Neural progenitor cell (in vitro differentiated cells): ENCODE data around the gene KDM7A. TPM values are rescaled to one million over a fixed set of nuclear protein-coding genes. Genes with fewer than 3 reads are reported as not detected.
A peak's percentile ranks its signal among the peaks of the same experiment; 100 is the strongest.
"Not testable (repeated sequence)": the region's sequence is repeated elsewhere in the genome, so short reads cannot be mapped to it uniquely, and the experiment has no call there.

Source experiments
- DNase-seq: peaks from one replicate; pipeline ENCODE4 v3.0.0-alpha.2; 2016; ENCODE audit warnings: low spot score
- H2AFZ ChIP-seq: fragments of 200-600 bp; sonication (generic); replicated peaks from 2 replicates; pipeline ENCODE4 v1.6.1; 2016; ENCODE audit warnings: antibody characterized with exemption
- H3F3A ChIP-seq: fragments of 200-600 bp; sonication (generic); 2 replicates; pipeline ENCODE4 v1.6.1; 2016; ENCODE audit warnings: antibody characterized with exemption, low read depth
- H3K27ac ChIP-seq: fragments of 200-600 bp; sonication (generic); 2 replicates; pipeline ENCODE4 v1.5.1; 2016; ENCODE audit warnings: mild to moderate bottlenecking
- H3K27me3 ChIP-seq: fragments of 200-600 bp; sonication (generic); 2 replicates; pipeline ENCODE4 v1.6.1; 2016; ENCODE audit warnings: mild to moderate bottlenecking, moderate library complexity
- H3K36me3 ChIP-seq: fragments of 200-600 bp; sonication (generic); 2 replicates; pipeline ENCODE4 v1.5.1; 2016
- H3K4me1 ChIP-seq: fragments of 200-600 bp; sonication (generic); 2 replicates; pipeline ENCODE4 v1.6.1; 2016; ENCODE audit warnings: mixed run types
- H3K4me2 ChIP-seq: fragments of 200-600 bp; sonication (generic); 2 replicates; pipeline ENCODE4 v1.6.1; 2016
- H3K4me3 ChIP-seq: fragments of 200-600 bp; sonication (generic); 2 replicates; pipeline ENCODE4 v1.5.1; 2016
- H3K79me2 ChIP-seq: fragments of 200-600 bp; sonication (generic); 2 replicates; pipeline ENCODE4 v1.6.1; 2016; ENCODE audit warnings: low read depth
- H3K9ac ChIP-seq: fragments of 200-600 bp; sonication (generic); 2 replicates; pipeline ENCODE4 v1.6.1; 2016
- H3K9me3 ChIP-seq: fragments of 200-600 bp; sonication (generic); 2 replicates; pipeline ENCODE4 v1.5.1; 2016; ENCODE audit warnings: low read depth
- H4K20me1 ChIP-seq: fragments of 200-600 bp; sonication (generic); 2 replicates; pipeline ENCODE4 v1.6.1; 2016; ENCODE audit warnings: low read depth
- H3K27ac Mint-ChIP-seq: 3 replicates; pipeline ENCODE4 v1.8.0; 2021; ENCODE audit warnings: mixed read lengths
- H3K27me3 Mint-ChIP-seq: 2 replicates; pipeline ENCODE4 v1.8.0; 2022; ENCODE audit warnings: low read depth, mild to moderate bottlenecking, inconsistent platforms, moderate library complexity, mixed read lengths; ENCODE audit not compliant: insufficient read depth
- H3K36me3 Mint-ChIP-seq: 3 replicates; pipeline ENCODE4 v1.8.0; 2021; ENCODE audit warnings: mixed read lengths
- H3K4me1 Mint-ChIP-seq: 3 replicates; pipeline ENCODE4 v1.8.0; 2021; ENCODE audit warnings: mixed read lengths
- H3K4me3 Mint-ChIP-seq: 3 replicates; pipeline ENCODE4 v1.8.0; 2021; ENCODE audit warnings: mild to moderate bottlenecking, moderate library complexity, mixed read lengths
- H3K9me3 Mint-ChIP-seq: 3 replicates; pipeline ENCODE4 v1.8.0; 2020; ENCODE audit warnings: mixed read lengths
- EZH2 ChIP-seq: fragments of 200-600 bp; sonication (generic); IDR thresholded peaks from 2 replicates; pipeline ENCODE4 v1.6.1; 2017; ENCODE audit warnings: antibody characterized with exemption, mild to moderate bottlenecking, moderate library complexity
- EZH2phosphoT487 ChIP-seq: fragments of 200-600 bp; sonication (generic); IDR thresholded peaks from 2 replicates; pipeline ENCODE4 v1.6.1; 2017; ENCODE audit warnings: antibody characterized with exemption
- total RNA-seq: library from RNA; depleted of rRNA; stranded (reverse); fragments of >200 nt; gene quantifications from 2 replicates; pipeline ENCODE4 v1.2.3, GENCODE V29; 2015; ENCODE audit warnings: low replicate concordance
- TF ChIP-seq, protein P1 (sequence below): fragments of 200-600 bp; sonication (generic); IDR thresholded peaks from 2 replicates; pipeline ENCODE4 v1.5.1; 2017; ENCODE audit warnings: antibody characterized with exemption, mild to moderate bottlenecking

KDM7A gene
- total RNA-seq, 1 donor from 2014 or later: 13.6 TPM

GRCh38 chr7:140205600-140205999, 28.8 kb upstream of the KDM7A start:
- Mint-ChIP-seq H3K4me1 (peaks cover 14% of the 10 kb centered on the region), H3K27me3 (peaks cover 2% of the 10 kb centered on the region), H3K27ac (no peak overlapping the region), H3K36me3 (no peaks in the 10 kb centered on the region), H3K4me3 (no peak overlapping the region), H3K9me3 (peaks cover 10% of the 10 kb centered on the region)
- TF ChIP-seq EZH2 (no peak), EZH2phosphoT487 (no peak)
- TF ChIP-seq, protein P1, sequence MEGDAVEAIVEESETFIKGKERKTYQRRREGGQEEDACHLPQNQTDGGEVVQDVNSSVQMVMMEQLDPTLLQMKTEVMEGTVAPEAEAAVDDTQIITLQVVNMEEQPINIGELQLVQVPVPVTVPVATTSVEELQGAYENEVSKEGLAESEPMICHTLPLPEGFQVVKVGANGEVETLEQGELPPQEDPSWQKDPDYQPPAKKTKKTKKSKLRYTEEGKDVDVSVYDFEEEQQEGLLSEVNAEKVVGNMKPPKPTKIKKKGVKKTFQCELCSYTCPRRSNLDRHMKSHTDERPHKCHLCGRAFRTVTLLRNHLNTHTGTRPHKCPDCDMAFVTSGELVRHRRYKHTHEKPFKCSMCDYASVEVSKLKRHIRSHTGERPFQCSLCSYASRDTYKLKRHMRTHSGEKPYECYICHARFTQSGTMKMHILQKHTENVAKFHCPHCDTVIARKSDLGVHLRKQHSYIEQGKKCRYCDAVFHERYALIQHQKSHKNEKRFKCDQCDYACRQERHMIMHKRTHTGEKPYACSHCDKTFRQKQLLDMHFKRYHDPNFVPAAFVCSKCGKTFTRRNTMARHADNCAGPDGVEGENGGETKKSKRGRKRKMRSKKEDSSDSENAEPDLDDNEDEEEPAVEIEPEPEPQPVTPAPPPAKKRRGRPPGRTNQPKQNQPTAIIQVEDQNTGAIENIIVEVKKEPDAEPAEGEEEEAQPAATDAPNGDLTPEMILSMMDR: no peak
- DNase-seq: no peak
- no peaks in the 10 kb centered on the region for H3K9me3 ChIP-seq
- no peaks in the 10 kb centered on the region for H4K20me1 ChIP-seq
- no peaks in the 10 kb centered on the region for H3K27me3 ChIP-seq
- H3K4me2 ChIP-seq: no peak overlapping the region
- H3K4me3 ChIP-seq: no peak overlapping the region
- no peaks in the 10 kb centered on the region for H3K79me2 ChIP-seq
- no peaks in the 10 kb centered on the region for H3K4me1 ChIP-seq
- H3F3A ChIP-seq: no peaks in the 10 kb centered on the region
- no peak overlapping the region for H3K27ac ChIP-seq
- no peaks in the 10 kb centered on the region for H3K36me3 ChIP-seq
- no peak overlapping the region for H3K9ac ChIP-seq
- H2AFZ ChIP-seq: no peak overlapping the region

DNA sequence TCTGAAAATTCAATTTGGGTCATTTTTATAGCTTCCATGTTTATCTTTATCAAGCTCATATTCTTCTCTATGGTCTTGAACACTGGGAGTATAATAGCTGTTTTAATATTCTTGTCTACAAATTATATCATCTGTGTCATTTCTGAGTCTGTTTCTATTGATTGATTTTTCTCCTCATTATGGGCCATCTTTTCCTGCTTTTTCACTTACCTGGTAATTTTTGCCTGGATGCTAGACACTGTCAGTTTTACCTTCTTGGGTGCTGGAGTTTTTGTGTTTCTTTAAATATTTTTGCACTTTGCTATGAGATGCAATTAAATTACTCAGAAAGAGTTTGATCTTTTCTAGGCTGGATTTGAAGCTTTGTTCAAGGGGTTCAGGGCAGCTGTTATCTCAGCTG, 26.8 kb upstream of the KDM7A start:
- Mint-ChIP-seq H3K27me3 (peaks cover 2% of the 10 kb centered on the region), H3K27ac (no peak overlapping the region), H3K9me3 (peaks cover 10% of the 10 kb centered on the region), H3K4me1 (peaks cover 12% of the 10 kb centered on the region), H3K36me3 (no peaks in the 10 kb centered on the region), H3K4me3 (no peak overlapping the region)
- Histone ChIP-seq H2AFZ (no peak overlapping the region), H3K4me2 (no peak overlapping the region), H3K9me3 (no peaks in the 10 kb centered on the region), H3K36me3 (no peaks in the 10 kb centered on the region), H3K27ac (no peak overlapping the region), H3K4me1 (no peaks in the 10 kb centered on the region), H4K20me1 (no peaks in the 10 kb centered on the region), H3F3A (no peaks in the 10 kb centered on the region), H3K79me2 (no peaks in the 10 kb centered on the region), H3K4me3 (no peak overlapping the region), H3K9ac (no peak overlapping the region), H3K27me3 (no peaks in the 10 kb centered on the region)
- DNase-seq: no peak
- TF ChIP-seq EZH2 (no peak), EZH2phosphoT487 (no peak)
- TF ChIP-seq, protein P1: no peak

GRCh38 chr7:140202942-140203341, 26.2 kb upstream of the KDM7A start:
- not testable (repeated sequence) for H3K4me2 ChIP-seq, DNase-seq, H3K27ac ChIP-seq, H3K9me3 ChIP-seq, H3K9ac ChIP-seq, H3K4me3 Mint-ChIP-seq, H3K9me3 Mint-ChIP-seq, H3F3A ChIP-seq, H3K27me3 Mint-ChIP-seq, H3K4me1 ChIP-seq, H3K36me3 ChIP-seq, H3K79me2 ChIP-seq, H3K36me3 Mint-ChIP-seq, H3K27me3 ChIP-seq, H3K4me3 ChIP-seq, H4K20me1 ChIP-seq, H3K27ac Mint-ChIP-seq, H2AFZ ChIP-seq
- H3K4me1 Mint-ChIP-seq: peaks cover 12% of the 10 kb centered on the region

DNA sequence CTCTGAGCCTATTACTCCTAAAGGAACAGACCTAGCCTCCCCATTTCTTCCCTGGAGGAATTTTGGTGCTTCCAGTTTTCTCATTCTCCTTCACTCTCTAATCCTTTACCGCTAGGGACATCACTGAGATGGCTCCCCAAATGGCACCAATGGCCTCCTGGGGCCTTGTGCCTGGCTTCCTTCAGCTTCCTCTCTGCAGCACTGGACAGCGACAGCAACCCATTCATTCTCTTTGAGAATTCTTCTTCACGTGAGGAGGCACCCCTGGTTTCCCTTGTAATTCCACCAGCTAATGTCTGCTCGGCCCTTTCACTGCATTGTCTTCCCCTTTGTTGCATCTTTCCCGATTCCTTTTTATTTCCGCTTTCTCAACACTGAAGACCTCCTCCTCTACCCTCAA, 24.6 kb upstream of the KDM7A start:
- Histone ChIP-seq H3F3A (no peaks in the 10 kb centered on the region), H3K36me3 (no peaks in the 10 kb centered on the region), H3K9me3 (no peaks in the 10 kb centered on the region), H3K27me3 (no peaks in the 10 kb centered on the region), H3K4me1 (no peaks in the 10 kb centered on the region), H3K9ac (no peak overlapping the region), H2AFZ (no peak overlapping the region), H3K27ac (no peak overlapping the region), H3K4me3 (no peak overlapping the region), H3K4me2 (no peak overlapping the region), H3K79me2 (no peaks in the 10 kb centered on the region), H4K20me1 (no peaks in the 10 kb centered on the region)
- TF ChIP-seq, protein P1: no peak
- no peak for TF ChIP-seq EZH2
- TF ChIP-seq EZH2phosphoT487: no peak
- H3K4me3 Mint-ChIP-seq: no peak overlapping the region
- peaks cover 12% of the 10 kb centered on the region for H3K4me1 Mint-ChIP-seq
- no peaks in the 10 kb centered on the region for H3K36me3 Mint-ChIP-seq
- H3K27me3 Mint-ChIP-seq: peaks cover 2% of the 10 kb centered on the region
- no peak overlapping the region for H3K27ac Mint-ChIP-seq
- H3K9me3 Mint-ChIP-seq: peaks cover 10% of the 10 kb centered on the region
- DNase-seq: peak; percentile 30
